Left cardiac atrium (tissue), 4 donors: Measurements from ENCODE around the gene GRK4. TPM values are rescaled to one million over a fixed set of nuclear protein-coding genes. Genes with fewer than 3 reads are reported as not detected.
"Not testable (repeated sequence)": the region's sequence is repeated elsewhere in the genome, so short reads cannot be mapped to it uniquely, and the experiment has no call there.

Experiments
- ATAC-seq, 2 donors: fragments of 200-7000 bp; cut with Tn5 transposase; one replicate each; pipeline ENCODE4 v1.9.1; 2020; ENCODE audit warnings: mild to moderate bottlenecking in 2 of 2, moderate library complexity in 2 of 2
- DNase-seq: peaks from one replicate; pipeline ENCODE4 v3.0.0-alpha.2; 2020
- intact Hi-C, 2 donors: fragments of 100-400 bp; cut with DNase I; formaldehyde crosslinking; loops; one replicate each; pipeline versions ENCODE4 v1.14.1 to v1.15.1; 2022 to 2023
- total RNA-seq, 2 donors: library from RNA; stranded (reverse); fragmentation: NEBNext Ultra II Directional; extraction: Animal tissue kit (Norgen Biotek cat#: 25700); gene quantifications; one replicate each; pipeline ENCODE4 v1.2.1, GENCODE V29; 2021
- donor health status: DM: no; HTN: yes; CAD: no.
- donor health status: DM: no; HTN: yes; CAD: no; lungs with severe emphysema.
- donor health status: DM: yes; HTN: yes; CAD: no.
- donor health status: Dilated cardiomyopathy.

Gene GRK4
- total RNA-seq, 2 donors from 2014 or later, result 8.5 to 11.5 TPM

DNA sequence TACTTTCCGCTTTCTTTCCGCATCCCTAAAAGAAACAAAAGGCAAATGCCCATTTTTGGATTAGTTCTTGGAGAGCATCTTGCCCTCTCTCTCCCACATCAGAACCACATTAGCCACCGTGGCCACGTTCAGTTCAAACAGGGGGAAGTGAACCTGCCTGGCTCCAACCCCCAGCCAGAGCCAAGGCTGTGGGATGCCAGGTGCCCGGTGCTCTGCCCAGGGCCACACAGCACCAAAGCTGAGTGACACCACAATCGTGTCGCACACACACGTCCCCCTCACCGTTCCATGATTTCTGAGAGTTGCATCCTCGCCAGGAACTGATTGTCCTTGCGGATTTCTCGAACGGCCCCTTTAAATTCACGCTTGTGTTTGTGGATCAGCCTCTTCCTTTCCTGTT is 24.5 kb upstream of the GRK4 start:
- intact Hi-C loops, result loop anchor here in 1 of 2 donors (10.0 kb wide), 2 partner anchors 94 to 174 kb away; partner anchors contain the start of gene ADD1
- no peak for ATAC-seq
- DNase-seq, result no peak

DNA sequence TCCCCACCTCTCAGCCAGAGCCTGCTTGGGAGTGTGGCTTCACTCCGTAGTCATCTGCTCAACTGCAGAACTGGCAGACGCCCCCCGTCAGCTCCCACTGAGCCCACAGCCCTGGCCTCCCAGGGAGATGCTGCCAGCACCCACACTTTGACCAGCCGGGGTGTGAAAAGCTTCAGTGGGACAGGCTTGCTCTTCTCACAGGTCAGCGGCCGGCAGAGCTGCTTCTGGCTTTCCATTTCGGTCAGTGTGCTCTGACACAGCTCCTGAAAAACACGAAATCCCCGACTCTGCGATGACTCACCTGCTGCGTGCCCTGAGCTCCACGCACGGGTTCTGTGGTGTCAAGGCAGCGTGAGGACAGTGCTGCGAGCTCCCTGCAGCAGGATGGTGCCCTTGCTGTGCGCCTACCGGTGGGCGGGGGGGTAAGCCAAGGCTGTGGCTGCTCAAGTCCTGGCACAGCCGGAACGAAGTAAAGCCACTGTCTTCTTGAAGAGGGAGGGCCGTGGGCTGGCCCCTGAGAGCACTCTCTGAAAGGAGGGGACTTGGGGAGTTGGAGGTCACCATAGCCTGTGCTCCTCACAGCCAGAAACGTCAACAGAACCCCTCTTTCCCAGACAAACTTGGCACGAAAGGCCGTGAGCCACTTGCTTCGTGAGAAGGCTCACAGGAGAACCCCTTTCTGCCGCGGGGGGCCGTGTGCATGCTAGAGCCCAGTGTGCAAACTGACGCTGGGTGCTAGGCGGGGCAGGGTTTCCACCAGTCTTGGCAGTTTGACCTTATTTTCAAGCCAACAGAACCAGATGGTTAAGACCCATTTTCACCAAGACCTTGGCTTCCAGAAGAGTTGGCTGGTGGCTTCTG is 23.8 kb upstream of the GRK4 start:
- ATAC-seq (no peak), DNase-seq (no peak)
- intact Hi-C loops, result loop anchor here in 1 of 2 donors (10.0 kb wide), 2 partner anchors 95 to 175 kb away; partner anchors contain the start of gene ADD1

DNA sequence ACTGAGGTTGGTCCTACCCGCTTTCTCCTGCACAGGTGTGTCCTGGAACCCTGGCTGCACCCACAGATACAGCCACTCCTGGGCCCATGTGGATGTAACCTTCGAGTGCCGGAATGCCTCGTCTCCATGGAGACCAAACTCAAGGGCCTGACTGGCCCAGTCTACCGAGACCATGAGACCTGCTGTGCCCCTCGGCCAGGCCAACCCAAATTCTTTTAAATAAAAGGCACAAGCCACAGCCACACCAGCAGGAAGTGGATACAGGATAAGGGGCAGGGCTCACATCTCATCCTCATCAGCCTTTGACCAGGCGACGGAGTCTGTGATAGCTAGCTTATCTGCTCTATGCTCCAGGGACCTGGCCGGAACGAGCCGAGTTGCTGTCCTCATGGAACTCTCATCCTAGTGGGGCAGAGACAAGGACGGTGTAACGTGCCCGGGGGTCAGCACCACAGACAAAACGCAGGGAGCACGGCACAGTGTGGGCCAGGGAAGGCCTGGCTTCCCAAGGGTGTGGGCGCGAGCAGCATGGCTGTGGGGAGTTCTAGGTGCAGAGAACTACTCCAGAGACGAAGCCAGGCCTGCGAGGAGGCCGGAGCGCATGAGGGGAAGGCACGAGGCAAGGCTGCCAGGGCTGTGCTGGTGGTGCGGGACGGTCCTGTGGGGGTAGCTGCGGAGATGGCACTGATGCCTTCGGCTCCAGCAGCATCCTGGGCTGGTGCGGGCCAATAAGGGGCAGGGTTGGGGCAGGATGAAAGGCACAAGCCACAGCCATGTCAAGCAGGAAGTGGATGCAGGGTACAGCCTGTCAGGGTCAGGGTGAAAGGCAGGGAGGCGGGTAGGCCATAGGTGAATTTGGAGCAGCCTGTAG is 22.9 kb upstream of the GRK4 start:
- no peak for ATAC-seq
- no peak for DNase-seq
- intact Hi-C loops, result no loop called here

DNA sequence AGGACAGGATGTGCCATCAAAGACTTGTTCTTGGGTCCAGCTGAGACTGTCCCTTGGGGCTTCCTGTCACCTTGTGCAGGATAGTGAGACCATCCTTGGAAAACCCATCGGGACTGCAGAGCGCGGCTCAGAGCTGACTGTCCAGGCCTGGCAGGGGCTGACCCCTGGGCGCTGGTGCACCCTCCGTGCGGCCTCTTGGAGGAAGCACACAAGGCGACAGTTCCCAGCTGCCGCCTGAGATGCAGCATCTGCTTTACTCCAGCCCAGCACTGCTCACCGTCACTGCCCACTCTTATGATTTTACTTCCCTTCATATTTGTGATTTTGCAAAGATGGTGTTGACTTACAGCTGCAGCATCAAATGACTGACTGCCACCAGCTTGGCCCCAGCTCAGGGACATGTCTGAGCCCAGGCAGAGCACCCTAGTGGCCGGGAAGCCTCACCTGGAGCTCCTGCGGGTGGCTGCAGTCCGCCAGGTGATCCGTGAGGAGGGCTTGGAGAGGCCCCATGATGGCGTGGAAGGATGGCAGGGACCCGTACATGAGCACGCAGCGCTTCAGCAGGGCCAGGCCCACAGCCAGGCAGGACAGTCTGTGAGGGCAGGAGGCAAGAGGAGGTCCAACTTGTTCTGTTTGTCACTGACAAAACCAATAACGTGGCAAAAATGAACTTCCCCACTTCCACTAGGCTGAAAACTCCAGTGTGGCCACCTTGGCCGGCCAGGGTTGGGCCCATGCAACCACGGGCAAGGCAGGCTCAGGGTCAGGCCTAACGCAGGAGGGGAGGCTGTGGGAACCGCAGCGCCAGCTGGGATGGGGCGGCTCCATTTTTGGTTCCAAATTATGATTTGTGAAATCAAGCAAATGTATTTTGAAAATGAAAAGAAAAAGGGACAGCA is 22.0 kb upstream of the GRK4 start:
- DNase-seq, result no peak
- ATAC-seq, result no peak
- intact Hi-C loops, result no loop called here

DNA sequence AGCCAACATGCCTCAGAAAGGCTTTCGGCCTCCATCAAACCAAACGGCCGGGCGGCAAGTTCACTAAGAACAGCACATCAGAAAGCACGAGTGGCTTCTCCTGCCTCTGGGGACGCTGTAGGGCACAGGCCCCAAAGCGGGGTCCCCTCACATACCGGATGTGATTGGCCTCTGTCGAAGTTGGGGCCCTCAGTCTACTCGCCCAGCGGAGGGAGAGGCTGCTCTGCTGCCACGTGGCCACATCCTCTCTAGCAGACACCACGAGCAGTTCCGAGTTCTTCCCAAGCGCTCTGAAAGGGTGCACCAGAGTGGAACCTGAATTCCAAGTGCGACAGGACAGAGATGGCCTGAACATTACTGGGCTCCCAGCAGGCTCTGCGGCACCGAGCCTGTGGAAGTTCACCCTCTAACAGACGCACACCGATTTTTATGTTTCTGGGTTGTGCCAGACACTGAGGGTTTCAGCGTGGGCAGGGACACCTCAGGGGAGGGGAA is 21.3 kb upstream of the GRK4 start:
- intact Hi-C loops, result no loop called here
- ATAC-seq (no peak), DNase-seq (no peak)

DNA sequence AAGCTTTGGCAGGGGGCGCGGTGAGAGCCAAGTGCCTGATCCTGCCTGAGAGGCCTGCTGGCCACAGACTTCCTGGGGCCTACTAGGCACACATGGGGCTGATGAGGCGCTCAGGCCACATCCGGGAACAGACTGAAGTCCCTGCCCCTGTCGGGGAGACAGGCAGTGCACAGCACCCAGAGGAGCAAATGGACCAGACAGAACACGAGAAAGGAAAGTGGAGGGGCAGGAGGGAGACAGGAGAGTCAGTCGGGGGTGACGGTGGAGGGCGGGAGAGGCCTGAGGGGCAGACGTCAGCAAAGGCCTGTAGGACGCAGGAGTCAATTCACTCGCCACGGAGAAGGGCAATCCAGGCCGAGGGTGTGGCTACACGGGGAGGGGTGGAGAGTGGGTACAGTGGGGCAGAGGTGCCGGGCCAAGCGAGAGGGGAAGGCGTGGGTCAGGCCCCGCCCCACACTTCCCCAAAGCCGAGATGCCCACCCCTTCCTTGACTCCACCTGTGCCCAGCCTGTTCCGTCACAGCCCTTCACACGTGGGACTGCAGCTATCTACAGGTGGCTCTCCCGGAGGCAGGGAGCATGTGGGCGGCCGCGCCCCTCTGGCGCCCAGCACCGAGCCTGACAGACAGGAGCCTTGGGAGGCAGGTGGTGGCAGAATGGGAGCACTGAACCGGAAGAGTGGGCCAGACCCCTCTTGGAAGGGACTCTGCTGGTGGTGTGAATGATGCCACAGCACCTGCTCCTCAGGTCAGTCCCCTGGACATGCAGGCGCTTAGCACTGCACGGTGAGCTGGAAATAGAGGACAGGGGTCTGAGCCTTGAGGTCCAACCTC is 20.6 kb upstream of the GRK4 start:
- no peak for DNase-seq
- intact Hi-C loops, result no loop called here
- ATAC-seq, result no peak

DNA sequence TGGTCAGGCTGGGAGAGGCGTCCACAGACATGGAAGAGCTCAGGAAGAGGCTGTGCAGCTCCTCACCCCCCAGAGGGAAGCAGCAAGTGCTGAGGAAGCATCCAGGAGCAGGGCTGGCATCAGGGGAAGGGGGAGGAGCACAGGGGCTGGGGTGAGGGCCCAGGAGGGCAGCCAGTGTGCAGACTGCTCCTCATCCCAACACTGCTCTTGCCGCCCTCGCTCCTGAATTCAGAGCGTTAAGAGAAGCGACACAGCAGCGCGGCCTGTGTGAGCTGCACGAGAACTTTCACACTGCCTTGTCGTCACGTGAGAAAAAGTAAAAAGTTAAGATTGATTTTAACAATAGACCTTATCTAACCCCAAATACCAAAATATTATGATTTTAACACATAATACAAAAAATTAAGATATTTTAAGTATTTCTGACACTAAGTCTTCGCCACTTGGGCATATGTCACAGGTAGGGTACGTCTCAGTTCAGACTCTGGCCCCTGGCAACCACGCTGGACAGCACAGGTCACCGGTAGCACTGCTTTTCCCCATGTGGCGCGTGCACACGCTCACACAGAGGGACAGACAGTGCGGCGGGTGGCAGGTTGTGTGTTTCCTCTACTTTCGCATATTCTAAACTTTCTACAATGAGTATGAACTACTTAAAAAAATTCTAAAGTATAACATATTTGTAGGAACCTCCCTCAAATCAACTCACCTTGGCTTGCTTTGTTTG is 19.8 kb upstream of the GRK4 start:
- ATAC-seq, result no peak
- intact Hi-C loops, result no loop called here

DNA sequence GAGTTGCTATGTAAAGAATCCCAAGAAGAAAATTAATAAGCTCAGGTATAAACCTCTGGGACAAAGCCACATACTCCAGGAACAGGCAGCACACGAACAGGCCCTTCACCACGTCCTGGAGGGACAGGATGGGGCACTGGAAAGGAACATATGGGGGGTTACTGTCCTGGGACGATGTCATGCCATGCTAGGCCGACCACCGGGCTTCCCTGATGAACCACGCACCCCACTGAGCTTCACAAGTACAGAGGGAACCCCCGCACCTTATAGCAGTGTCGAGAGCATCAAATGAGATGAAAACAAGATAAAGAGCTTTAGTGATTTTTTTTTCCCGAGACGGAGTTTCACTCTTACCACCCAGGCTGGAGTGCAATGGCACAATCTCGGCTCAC is 19.3 kb upstream of the GRK4 start:
- intact Hi-C loops, result no loop called here
- DNase-seq (no peak), ATAC-seq (no peak)

More for the DNA sequence above, 19.8 kb upstream of the GRK4 start:
- DNase-seq, result no peak

DNA sequence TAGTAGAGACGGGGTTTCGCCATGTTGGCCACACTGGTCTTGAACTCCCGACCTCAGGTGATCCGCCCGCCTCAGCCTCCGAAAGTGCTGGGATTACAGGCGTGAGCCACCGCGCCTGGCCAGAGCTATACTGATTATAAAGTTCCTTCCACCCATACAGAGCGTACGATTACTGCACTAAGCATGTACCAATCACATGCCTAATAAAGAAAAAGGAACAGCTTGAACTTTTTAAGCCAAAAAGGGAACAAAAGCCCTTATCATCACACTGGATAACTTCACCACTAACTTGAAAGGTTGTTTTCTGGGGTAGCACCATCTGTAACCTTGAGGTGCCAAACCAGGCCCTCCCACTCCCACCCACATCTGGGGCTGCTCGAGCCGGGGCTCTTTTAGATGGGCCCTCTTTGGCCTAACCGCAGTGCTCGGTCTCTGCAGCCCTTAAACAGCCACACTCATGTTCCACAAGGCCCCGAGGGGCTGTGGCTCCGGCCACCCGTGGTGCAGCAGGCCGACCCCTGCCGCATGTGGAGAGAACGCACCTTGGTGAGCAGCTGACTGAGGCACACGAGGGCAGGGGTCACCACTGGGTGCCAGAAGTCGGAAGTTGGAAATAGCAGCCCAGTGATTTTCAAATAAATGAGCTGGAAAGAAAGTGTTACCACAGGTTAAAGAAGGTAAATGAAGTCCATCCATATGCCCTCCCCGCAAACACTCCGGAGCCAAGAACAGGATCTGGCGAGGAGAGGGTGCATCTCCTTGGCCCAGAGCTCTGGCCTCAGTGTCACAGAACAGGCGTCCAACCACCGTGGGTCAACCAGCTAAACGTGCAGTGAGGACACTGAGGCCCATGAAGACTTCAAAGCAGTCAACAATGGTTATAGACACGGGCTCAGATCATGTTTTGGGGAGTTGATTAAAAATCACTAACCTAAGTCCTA is 18.5 kb upstream of the GRK4 start:
- no peak for ATAC-seq
- no peak for DNase-seq
- intact Hi-C loops, result no loop called here

DNA sequence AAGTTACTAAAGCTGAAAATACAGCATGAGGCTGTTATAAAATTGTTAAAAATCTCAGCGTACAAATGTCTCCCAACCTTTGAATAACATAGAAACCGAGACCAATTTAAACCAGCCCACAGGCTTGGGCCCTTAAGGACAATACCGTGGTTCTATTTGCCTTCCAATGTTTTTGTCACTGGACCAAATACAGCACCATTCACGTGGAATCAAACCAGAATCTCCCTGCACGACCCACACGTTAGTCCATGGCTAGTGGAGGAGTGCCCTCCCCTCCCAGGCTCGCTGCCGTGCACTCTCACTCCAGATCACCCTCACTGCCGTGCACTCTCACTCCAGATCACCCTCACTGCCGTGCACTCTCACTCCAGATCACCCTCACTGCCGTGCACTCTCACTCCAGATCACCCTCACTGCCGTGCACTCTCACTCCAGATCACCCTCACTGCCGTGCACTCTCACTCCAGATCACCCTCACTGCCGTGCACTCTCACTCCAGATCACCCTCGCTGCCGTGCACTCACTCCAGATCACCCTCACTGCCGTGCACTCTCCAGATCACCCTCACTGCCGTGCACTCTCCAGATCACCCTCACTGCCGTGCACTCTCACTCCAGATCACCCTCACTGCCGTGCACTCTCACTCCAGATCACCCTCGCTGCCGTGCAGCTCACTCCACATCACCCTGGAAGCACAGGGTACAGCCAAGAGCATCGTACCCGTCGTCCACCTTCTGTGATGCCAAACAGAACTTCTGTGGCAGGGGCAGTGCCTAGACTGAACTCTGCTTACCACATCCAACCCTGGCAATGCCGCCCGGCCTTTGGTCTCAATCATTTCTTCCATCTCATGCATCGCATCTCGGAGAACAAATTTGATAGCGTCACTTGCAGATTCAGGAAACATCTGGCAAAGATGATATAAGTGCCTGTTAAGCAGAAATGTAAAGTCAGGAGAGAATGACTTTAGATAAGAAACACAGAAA is 17.5 kb upstream of the GRK4 start:
- intact Hi-C loops, DNase-seq, ATAC-seq: not testable (repeated sequence)

DNA sequence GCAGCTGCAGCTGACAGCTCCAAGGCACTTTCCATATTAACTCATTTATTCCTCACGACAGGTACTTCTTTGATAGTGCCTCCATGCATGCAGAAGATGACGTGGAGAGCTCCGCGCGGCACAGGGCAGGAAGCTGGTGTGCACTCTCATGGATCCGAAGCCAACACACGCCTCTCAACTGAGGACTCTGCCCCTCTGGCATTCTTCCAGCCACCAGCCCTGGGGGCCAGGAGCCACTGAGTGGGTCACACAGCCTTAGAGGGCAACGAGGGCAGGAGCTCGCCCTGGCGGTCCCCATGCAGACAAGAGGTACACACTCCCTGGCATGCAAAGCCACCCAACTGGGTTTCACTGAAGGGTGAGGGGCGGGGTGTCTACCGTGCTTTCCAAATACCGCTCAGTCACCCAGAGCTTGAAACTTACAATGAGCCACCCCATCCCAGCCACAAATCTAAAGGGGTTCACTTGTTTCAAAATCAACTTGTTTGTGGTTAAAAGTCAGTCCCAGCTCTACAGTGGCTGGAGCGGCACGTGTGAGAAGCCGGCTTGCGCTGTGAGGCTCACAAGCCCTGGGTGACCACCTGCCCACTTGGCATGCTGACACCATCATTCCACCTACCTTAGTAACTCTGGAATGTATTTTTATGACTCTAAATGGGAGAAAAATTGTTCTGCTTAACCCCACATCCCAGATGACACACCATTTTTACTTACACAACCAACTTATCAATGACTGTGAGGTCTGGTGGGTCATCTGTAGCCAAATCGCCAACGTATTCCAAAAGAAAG is 16.4 kb upstream of the GRK4 start:
- DNase-seq (no peak), ATAC-seq (no peak)
- intact Hi-C loops, result no loop called here

DNA sequence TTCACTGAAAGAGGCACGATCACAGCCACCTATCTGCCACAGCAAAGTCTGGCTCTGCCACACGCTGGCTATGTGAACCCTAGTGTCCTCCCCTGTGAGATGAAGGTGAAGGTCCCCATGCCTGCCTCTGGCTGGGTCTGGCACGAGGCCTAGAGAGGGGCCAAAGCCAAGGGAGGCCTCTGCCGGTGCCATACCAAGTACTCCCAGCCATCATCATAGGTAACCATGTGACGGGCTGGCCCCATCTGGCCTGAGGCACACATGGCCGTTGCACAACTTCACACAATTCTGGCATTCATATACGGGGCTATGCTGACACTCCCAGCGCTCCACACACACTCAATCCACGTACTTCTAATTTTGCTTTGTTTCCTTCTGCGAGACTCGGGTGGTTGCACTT is 15.4 kb upstream of the GRK4 start:
- ATAC-seq (peak; percentile 6 to 72), DNase-seq (peak; percentile 22)
- intact Hi-C loops, result no loop called here

DNA sequence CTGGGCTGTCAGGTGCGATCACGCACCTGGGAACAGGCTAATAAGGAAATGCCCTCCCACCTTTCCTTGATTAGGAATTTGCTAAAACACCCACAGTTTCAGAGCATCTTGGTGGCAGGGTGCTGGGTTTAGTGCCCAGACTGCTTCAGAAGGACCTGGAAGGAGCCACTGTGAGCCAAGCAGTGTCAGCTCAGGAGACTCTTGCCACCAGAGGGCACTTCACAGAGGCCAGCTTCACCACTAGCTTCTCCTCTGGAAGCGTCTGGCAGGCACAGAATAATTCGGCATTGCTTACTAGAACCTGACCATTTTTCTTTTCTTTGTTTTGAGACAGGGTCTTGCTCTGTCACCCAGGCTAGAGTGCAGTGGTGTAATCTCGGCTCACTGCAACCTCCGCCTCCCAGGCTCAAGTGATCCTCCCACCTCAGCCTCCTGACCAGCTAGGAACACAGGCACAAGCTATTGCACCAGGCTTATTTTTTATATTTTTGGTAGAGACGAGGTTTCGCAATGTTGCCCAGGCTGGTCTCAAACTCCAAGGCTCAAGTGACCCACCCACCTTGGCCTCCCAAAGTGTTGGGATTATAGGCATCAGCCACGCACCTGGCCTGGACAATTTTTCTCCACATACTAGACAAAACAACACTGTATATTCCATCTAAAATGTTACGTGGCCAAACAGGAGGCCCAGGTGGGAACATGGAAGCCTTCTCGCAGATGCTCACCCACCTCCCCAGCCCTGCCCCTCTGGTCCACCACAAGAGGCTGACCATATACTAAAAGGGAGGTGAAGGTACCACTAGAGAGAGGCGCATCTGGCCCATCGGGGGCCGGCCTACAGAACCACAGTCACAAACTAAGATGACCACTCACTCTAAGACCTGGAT is 14.2 kb upstream of the GRK4 start:
- no peak for DNase-seq
- intact Hi-C loops, result no loop called here
- peak; percentile 37 to 51 for ATAC-seq

DNA sequence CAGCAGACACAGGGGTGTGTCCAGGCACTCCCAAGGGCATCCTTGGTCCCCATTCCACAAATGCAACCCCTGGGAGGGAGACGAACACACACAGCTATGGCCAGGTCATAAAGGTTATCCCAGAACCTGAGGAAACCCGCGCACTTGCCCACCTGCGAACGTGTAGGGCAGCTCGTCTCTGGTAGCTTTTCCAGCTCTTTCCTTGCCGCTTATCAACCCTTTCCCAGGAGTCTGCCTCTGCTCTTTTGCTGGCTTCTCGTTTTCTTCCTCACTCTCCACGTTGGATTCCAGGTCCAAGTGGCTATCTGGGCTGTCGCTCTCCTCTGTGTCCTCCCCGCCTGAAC is 13.6 kb upstream of the GRK4 start:
- ATAC-seq (no peak), DNase-seq (no peak)
- intact Hi-C loops, result no loop called here
